Tibial nerve (tissue), 4 donors: ENCODE results near the gene CLDN1. TPM values are rescaled to one million over a fixed set of nuclear protein-coding genes. Genes with fewer than 3 reads are reported as not detected.
A peak's percentile ranks its signal among the peaks of the same experiment; 100 is the strongest.

Experiments
- DNase-seq, 2 donors: peaks; one replicate each; pipeline ENCODE4 v3.0.0-alpha.2; 2019; ENCODE audit warnings: low spot score in 2 of 2
- H3K27ac ChIP-seq, 4 donors: fragments of 200-600 bp; sonication (generic) in 3 of 4; one replicate each; pipeline ENCODE4 v1.5.1; 2017 to 2019; ENCODE audit warnings: mild to moderate bottlenecking in 1 of 4
- H3K27me3 ChIP-seq, 2 donors: fragments of 200-600 bp; sonication (generic) in 1 of 2; one replicate each; pipeline versions ENCODE4 v1.5.1 to v1.6.0; 2017 to 2019
- H3K36me3 ChIP-seq, 3 donors: fragments of 200-600 bp; sonication (generic); one replicate each; pipeline ENCODE4 v1.5.1; 2018 to 2019
- H3K4me1 ChIP-seq, 4 donors: fragments of 200-600 bp; sonication (generic) in 3 of 4; one replicate each; pipeline ENCODE4 v1.5.1; 2017 to 2019
- H3K4me3 ChIP-seq, 4 donors: fragments of 200-600 bp; sonication (generic) in 3 of 4; one replicate each; pipeline ENCODE4 v1.5.1; 2017 to 2019; ENCODE audit warnings: mild to moderate bottlenecking in 1 of 4, moderate library complexity in 1 of 4
- H3K9me3 ChIP-seq, 4 donors: fragments of 200-600 bp; sonication (generic) in 3 of 4; one replicate each; pipeline ENCODE4 v1.5.1; 2017 to 2019
- EP300 ChIP-seq, 2 donors: sonication (generic); formaldehyde crosslinking; IDR thresholded peaks; one replicate each; pipeline ENCODE4 v1.6.1; 2017; ENCODE audit warnings: antibody characterized with exemption in 2 of 2, mild to moderate bottlenecking in 1 of 2
- POLR2A ChIP-seq, 2 donors: fragments of 450-650 bp; IDR thresholded peaks; one replicate each; pipeline ENCODE4 v1.6.1; 2017; ENCODE audit warnings: antibody characterized with exemption in 2 of 2, mild to moderate bottlenecking in 2 of 2, moderate library complexity in 2 of 2
- WGBS, 2 donors: methylation state at CpG; one replicate each; pipeline ENCODE4 v1.1.5; 2018; 5-methylcytosine and 5-hydroxymethylcytosine counted together
- total RNA-seq, 4 donors: library from RNA; depleted of rRNA; stranded (reverse); fragments of >200 nt; gene quantifications; one replicate each; pipeline ENCODE4 v1.1.0, GENCODE V29; 2016
- TF ChIP-seq, protein P1 (sequence below), 5 experiments: fragments of 200-600 bp in 3 of 5; fragments of 450-650 bp in 2 of 5; sonication (generic) in 3 of 5; IDR thresholded peaks; one replicate each; pipeline ENCODE4 v1.5.1; 2016 to 2019; ENCODE audit warnings: antibody characterized with exemption in 5 of 5, mild to moderate bottlenecking in 3 of 5, moderate library complexity in 2 of 5

CLDN1 gene
- total RNA-seq, 4 donors from 2014 or later: 74.7 to 208 (median 133) TPM

DNA sequence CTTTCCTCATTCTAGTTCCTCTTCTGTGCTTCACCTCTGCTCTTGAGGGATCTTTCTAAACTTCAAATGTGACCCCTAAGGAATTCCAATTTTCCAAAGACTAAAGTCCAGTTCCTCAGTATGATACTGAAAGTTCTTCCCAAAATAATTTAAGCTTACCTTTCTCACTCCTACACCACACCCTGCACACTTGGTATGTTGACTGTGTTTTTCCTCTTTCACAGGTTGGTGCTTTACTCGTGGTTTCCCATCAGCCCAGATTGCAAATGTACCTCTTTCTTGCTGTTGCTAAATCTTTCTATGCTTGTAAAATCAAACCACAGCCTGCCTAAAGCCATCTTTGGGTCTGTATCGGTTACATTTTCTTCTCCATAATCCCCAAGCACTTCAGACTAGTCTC lies 35.2 kb upstream of the CLDN1 start:
- WGBS, 2 donors: 70 to 73% methylated on average over 2 of the region's 2 CpGs
- no peaks in the 10 kb centered on the region for H3K27me3 ChIP-seq

DNA sequence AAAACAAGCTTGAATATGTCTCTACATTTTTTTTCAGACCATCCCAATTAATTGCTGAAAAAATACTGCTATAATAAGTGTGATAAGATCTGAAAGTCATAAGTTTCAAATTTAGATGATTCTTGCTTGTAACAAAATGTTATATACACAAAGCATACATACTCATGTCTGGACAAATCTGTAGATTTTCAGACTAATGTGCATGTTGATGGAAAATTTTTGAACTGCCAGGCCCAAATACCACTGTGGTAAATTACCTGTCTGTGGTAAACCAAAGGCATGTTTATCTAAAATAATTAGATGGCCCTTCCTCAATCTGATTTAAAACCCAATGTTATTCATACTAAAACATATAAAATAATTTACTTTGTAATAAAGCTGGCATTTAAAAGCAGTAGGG lies 34.0 kb upstream of the CLDN1 start:
- H3K4me3 ChIP-seq: no peak overlapping the region
- H3K36me3 ChIP-seq: no peaks in the 10 kb centered on the region
- TF ChIP-seq, protein P1, sequence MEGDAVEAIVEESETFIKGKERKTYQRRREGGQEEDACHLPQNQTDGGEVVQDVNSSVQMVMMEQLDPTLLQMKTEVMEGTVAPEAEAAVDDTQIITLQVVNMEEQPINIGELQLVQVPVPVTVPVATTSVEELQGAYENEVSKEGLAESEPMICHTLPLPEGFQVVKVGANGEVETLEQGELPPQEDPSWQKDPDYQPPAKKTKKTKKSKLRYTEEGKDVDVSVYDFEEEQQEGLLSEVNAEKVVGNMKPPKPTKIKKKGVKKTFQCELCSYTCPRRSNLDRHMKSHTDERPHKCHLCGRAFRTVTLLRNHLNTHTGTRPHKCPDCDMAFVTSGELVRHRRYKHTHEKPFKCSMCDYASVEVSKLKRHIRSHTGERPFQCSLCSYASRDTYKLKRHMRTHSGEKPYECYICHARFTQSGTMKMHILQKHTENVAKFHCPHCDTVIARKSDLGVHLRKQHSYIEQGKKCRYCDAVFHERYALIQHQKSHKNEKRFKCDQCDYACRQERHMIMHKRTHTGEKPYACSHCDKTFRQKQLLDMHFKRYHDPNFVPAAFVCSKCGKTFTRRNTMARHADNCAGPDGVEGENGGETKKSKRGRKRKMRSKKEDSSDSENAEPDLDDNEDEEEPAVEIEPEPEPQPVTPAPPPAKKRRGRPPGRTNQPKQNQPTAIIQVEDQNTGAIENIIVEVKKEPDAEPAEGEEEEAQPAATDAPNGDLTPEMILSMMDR (IDR thresholded peaks at IDR 0.05): no peak
- TF ChIP-seq POLR2A (IDR thresholded peaks at IDR 0.05) (no peak), EP300 (IDR thresholded peaks at IDR 0.05) (no peak)
- no peaks in the 10 kb centered on the region for H3K27me3 ChIP-seq
- H3K4me1 ChIP-seq: no peaks in the 10 kb centered on the region
- no peak for DNase-seq
- no peaks in the 10 kb centered on the region for H3K9me3 ChIP-seq
- no peak overlapping the region for H3K27ac ChIP-seq

More for the DNA sequence above, 35.2 kb upstream of the CLDN1 start:
- no peaks in the 10 kb centered on the region for H3K36me3 ChIP-seq
- no peaks in the 10 kb centered on the region for H3K4me1 ChIP-seq
- no peak for TF ChIP-seq EP300 (IDR thresholded peaks at IDR 0.05)
- no peak for TF ChIP-seq POLR2A (IDR thresholded peaks at IDR 0.05)
- TF ChIP-seq, protein P1 (IDR thresholded peaks at IDR 0.05): no peak
- no peak overlapping the region for H3K4me3 ChIP-seq
- no peaks in the 10 kb centered on the region for H3K9me3 ChIP-seq
- no peak for DNase-seq
- H3K27ac ChIP-seq: peak overlapping the region in 1 of 4 donors; percentile 22

GRCh38 chr3:190352861-190353457 lies 30.7 kb upstream of the CLDN1 start:
- Histone ChIP-seq H3K27me3 (no peaks in the 10 kb centered on the region), H3K4me3 (no peak overlapping the region), H3K9me3 (no peaks in the 10 kb centered on the region), H3K4me1 (no peaks in the 10 kb centered on the region), H3K27ac (no peak overlapping the region), H3K36me3 (no peaks in the 10 kb centered on the region)
- WGBS, 2 donors: 95 to 98% methylated on average over 1 of the region's 1 CpG
- no peak for DNase-seq
- TF ChIP-seq POLR2A (IDR thresholded peaks at IDR 0.05) (no peak), EP300 (IDR thresholded peaks at IDR 0.05) (no peak)
- TF ChIP-seq, protein P1 (IDR thresholded peaks at IDR 0.05): no peak

- no peak for DNase-seq
- Histone ChIP-seq H3K9me3 (no peaks in the 10 kb centered on the region), H3K36me3 (no peaks in the 10 kb centered on the region), H3K4me3 (no peak overlapping the region), H3K4me1 (peaks cover 0 to 17% (median 3%) of the 10 kb centered on the region in 4 donors), H3K27ac (peak overlapping the region in 2 of 4 donors; percentile 75 to 81), H3K27me3 (no peaks in the 10 kb centered on the region)
- WGBS, 2 donors: 73 to 80% methylated on average over 2 of the region's 2 CpGs
- TF ChIP-seq POLR2A (IDR thresholded peaks at IDR 0.05) (no peak), EP300 (IDR thresholded peaks at IDR 0.05) (no peak)
- TF ChIP-seq, protein P1 (IDR thresholded peaks at IDR 0.05): no peak
These were observed 24.3 kb upstream of the CLDN1 start for GRCh38 chr3:190346541-190346940.

DNA sequence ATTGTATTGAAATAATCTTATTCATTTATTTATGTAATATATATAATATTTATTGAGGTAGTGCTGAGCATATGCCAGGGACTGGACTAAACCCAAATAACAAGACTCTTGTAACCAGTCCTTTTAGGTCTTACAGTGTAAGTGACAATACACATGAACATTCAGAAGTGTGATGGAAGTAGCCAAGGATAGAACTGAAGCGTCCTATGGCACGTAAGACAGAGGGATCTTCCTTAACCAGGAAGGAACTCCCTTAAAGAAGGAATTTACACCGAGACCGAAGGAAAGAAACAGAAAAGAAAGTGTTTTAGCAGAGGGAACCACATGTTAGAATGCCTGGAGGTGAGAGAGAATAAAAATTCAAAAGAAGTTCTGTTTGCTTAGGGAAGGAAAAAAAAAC lies 23.6 kb upstream of the CLDN1 start:
- 59 to 63% methylated on average over 4 of the region's 4 CpGs for WGBS, 2 donors

More for the DNA sequence above, 23.6 kb upstream of the CLDN1 start:
- TF ChIP-seq EP300 (IDR thresholded peaks at IDR 0.05): no peak
- TF ChIP-seq, protein P1 (IDR thresholded peaks at IDR 0.05): no peak
- no peak for DNase-seq
- Histone ChIP-seq H3K4me1 (peaks cover 0 to 17% (median 3%) of the 10 kb centered on the region in 4 donors), H3K4me3 (no peak overlapping the region), H3K27me3 (no peaks in the 10 kb centered on the region), H3K36me3 (no peaks in the 10 kb centered on the region), H3K27ac (peak overlapping the region in 3 of 4 donors; percentile 5 to 81 (median 75)), H3K9me3 (no peaks in the 10 kb centered on the region)
